RWPE2 (cell line): ENCODE results near the gene MGMT.
A peak's percentile ranks its signal among the peaks of the same experiment; 100 is the strongest.

ENCODE experiments used
- ATAC-seq: fragments of 200-7000 bp; cut with Tn5 transposase; 3 replicates; pipeline ENCODE4 v1.9.1; 2021; ENCODE audit warnings: low read depth
- DNase-seq: peaks from one replicate; pipeline ENCODE4 v3.0.0-alpha.2; 2020; ENCODE audit warnings: low spot score
- H3K27ac ChIP-seq: fragments of 450-650 bp; 2 replicates; pipeline ENCODE4 v1.5.1; 2017; ENCODE audit warnings: mild to moderate bottlenecking; ENCODE audit not compliant: poor library complexity, severe bottlenecking
- H3K27me3 ChIP-seq: fragments of 250-450 bp; sonication (Bioruptor Pico); 2 replicates; pipeline ENCODE4 v1.5.1; 2021; ENCODE audit warnings: mild to moderate bottlenecking, moderate library complexity; ENCODE audit not compliant: insufficient read depth, poor library complexity, severe bottlenecking
- H3K36me3 ChIP-seq: fragments of 250-450 bp; sonication (Bioruptor Pico); 2 replicates; pipeline ENCODE4 v1.5.1; 2020; ENCODE audit warnings: low read depth, mild to moderate bottlenecking, moderate library complexity
- H3K4me1 ChIP-seq: fragments of 250-450 bp; sonication (Bioruptor Pico); 2 replicates; pipeline ENCODE4 v1.5.1; 2021; ENCODE audit warnings: mild to moderate bottlenecking, moderate library complexity; ENCODE audit not compliant: insufficient read depth, poor library complexity, severe bottlenecking
- H3K4me3 ChIP-seq: fragments of 250-450 bp; sonication (Bioruptor Pico); 2 replicates; pipeline ENCODE4 v1.5.1; 2021; ENCODE audit warnings: mild to moderate bottlenecking, moderate library complexity; ENCODE audit not compliant: severe bottlenecking
- H3K9me3 ChIP-seq: fragments of 250-450 bp; sonication (Bioruptor Pico); 2 replicates; pipeline ENCODE4 v1.5.1; 2021; ENCODE audit warnings: mild to moderate bottlenecking, moderate library complexity; ENCODE audit not compliant: severe bottlenecking
- CTCF ChIP-seq: fragments of 450-650 bp; IDR thresholded peaks from one replicate; pipeline ENCODE4 v1.5.1; 2017; ENCODE audit warnings: mild to moderate bottlenecking, moderate library complexity; ENCODE audit not compliant: poor library complexity, severe bottlenecking

Gene MGMT

GRCh38 chr10:129440722-129441316 lies 26.2 kb upstream of the MGMT start:
- Histone ChIP-seq H3K4me3 (no peak overlapping the region), H3K27me3 (no peaks in the 10 kb centered on the region), H3K9me3 (no peaks in the 10 kb centered on the region), H3K36me3 (no peaks in the 10 kb centered on the region), H3K4me1 (no peaks in the 10 kb centered on the region), H3K27ac (no peak overlapping the region)
- ATAC-seq (no peak), DNase-seq (no peak)
- TF ChIP-seq CTCF: no peak

GRCh38 chr10:129441372-129442009 lies 25.6 kb upstream of the MGMT start:
- ATAC-seq: no peak

GRCh38 chr10:129442866-129443265 lies 24.2 kb upstream of the MGMT start:
- Histone ChIP-seq H3K4me1 (no peaks in the 10 kb centered on the region), H3K4me3 (no peak overlapping the region), H3K27ac (no peak overlapping the region), H3K27me3 (no peaks in the 10 kb centered on the region), H3K9me3 (no peaks in the 10 kb centered on the region), H3K36me3 (no peaks in the 10 kb centered on the region)
- ATAC-seq (peak; percentile 23; the same call in 1 of the 3 replicates), DNase-seq (no peak)
- TF ChIP-seq CTCF: no peak

More at GRCh38 chr10:129441372-129442009, 25.6 kb upstream of the MGMT start:
- Histone ChIP-seq H3K36me3 (no peaks in the 10 kb centered on the region), H3K27ac (no peak overlapping the region), H3K4me3 (no peak overlapping the region), H3K27me3 (no peaks in the 10 kb centered on the region), H3K9me3 (no peaks in the 10 kb centered on the region), H3K4me1 (no peaks in the 10 kb centered on the region)
- TF ChIP-seq CTCF: no peak
- DNase-seq: no peak

- Histone ChIP-seq H3K36me3 (no peaks in the 10 kb centered on the region), H3K4me3 (no peak overlapping the region), H3K27me3 (no peaks in the 10 kb centered on the region), H3K27ac (no peak overlapping the region), H3K9me3 (no peaks in the 10 kb centered on the region), H3K4me1 (no peaks in the 10 kb centered on the region)
- no peak for TF ChIP-seq CTCF
- DNase-seq (no peak), ATAC-seq (no peak)
Measured at GRCh38 chr10:129444359-129444758, 22.7 kb upstream of the MGMT start.

- Histone ChIP-seq H3K4me3 (no peak overlapping the region), H3K27ac (no peak overlapping the region), H3K27me3 (no peaks in the 10 kb centered on the region), H3K36me3 (no peaks in the 10 kb centered on the region), H3K4me1 (no peaks in the 10 kb centered on the region), H3K9me3 (no peaks in the 10 kb centered on the region)
- ATAC-seq (no peak), DNase-seq (no peak)
- no peak for TF ChIP-seq CTCF
Measured at GRCh38 chr10:129445436-129446182, 21.4 kb upstream of the MGMT start.
